AG04449 (cell line): Measurements from ENCODE around the gene IL17RA.

ENCODE experiments used
- CTCF ChIA-PET: fragments of 350-600 bp; formaldehyde crosslinking; extraction: SDS; loops from one replicate; lab custom pipeline; 2021; ENCODE audit warnings: antibody characterized with exemption; lab: Yijun Ruan, JAX
- POLR2A ChIA-PET: fragments of 400-600, 350-600 bp; formaldehyde crosslinking; extraction: SDS; loops from one replicate; lab custom pipeline; 2020; ENCODE audit warnings: antibody characterized with exemption, inconsistent platforms; lab: Yijun Ruan, JAX
- DNase-seq: peaks from one replicate; pipeline ENCODE4 v3.0.0-alpha.2; 2010; ENCODE audit warnings: low read depth, low spot score
- H3K4me3 ChIP-seq: 2 replicates; pipeline ENCODE4 v1.5.1; 2011; ENCODE audit warnings: low read depth, mild to moderate bottlenecking, control low read depth, low read length
- TF ChIP-seq, protein P1 (sequence below): IDR thresholded peaks from one replicate; pipeline ENCODE4 v1.5.1; 2011; ENCODE audit warnings: mild to moderate bottlenecking, moderate library complexity, low read length, control low read depth, inconsistent platforms; ENCODE audit not compliant: insufficient read depth; ENCODE audit errors: missing control alignments

IL17RA gene

DNA sequence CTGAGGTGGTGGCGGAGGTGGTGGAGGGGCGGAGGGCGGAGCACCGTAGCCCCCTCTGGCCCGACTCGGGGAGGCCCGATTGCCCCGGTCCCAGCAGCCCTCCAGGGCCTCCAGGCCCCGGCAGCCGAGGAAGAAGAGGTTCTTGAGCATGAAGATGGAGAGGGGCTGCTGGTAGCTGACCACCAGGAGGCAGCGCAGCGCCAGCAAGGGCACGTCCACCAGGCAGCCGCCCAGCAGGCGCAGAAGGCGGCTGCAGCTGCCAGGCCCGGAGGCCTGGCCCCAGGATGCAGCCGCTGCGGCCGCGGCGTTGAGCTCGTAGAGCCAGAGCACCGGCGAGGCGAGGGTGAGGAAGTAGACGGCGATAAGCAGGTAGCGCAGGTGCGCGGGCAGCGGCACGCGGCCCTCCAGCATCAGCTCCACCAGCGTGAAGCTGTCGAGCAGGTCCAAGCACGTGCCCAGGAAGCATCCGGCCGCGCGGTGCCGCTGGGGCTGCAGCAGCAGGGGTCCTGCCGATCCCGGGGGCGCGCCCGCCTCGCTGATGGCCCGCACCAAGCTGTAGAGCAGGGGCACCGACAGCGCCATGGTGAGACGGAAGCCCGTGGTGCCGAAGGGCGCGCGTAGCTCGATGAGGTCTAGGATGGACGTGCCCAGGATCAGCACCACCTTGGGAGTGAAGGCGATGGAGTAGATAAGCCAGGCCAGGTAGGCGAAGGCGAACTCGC lies 34.8 kb downstream of the IL17RA start:
- no peak for DNase-seq
- ChIA-PET CTCF (no interaction called here), POLR2A (no interaction called here)
- H3K4me3 ChIP-seq: no peak overlapping the region
- TF ChIP-seq, protein P1, sequence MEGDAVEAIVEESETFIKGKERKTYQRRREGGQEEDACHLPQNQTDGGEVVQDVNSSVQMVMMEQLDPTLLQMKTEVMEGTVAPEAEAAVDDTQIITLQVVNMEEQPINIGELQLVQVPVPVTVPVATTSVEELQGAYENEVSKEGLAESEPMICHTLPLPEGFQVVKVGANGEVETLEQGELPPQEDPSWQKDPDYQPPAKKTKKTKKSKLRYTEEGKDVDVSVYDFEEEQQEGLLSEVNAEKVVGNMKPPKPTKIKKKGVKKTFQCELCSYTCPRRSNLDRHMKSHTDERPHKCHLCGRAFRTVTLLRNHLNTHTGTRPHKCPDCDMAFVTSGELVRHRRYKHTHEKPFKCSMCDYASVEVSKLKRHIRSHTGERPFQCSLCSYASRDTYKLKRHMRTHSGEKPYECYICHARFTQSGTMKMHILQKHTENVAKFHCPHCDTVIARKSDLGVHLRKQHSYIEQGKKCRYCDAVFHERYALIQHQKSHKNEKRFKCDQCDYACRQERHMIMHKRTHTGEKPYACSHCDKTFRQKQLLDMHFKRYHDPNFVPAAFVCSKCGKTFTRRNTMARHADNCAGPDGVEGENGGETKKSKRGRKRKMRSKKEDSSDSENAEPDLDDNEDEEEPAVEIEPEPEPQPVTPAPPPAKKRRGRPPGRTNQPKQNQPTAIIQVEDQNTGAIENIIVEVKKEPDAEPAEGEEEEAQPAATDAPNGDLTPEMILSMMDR: no peak

DNA sequence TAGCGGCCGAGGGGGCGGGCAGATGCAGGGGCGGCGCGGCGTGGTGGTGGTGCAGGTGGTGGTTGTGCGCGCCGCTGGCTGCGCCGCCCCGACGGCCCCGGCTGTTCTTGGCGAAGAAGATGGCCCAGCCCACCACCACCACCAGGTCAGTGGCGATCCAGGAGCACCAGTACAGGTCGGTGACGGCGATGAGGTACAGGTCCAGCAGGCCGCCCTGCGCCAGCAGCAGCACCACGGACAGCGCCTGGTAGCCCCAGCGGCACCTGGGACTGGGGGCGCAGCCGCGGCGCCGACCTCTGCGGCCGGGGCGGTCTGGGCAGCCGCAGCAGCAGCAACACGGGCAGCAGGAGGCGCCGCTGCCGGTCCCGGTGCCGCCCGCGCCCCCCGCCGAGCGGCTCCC lies 35.5 kb downstream of the IL17RA start:
- no peak for DNase-seq
- TF ChIP-seq, protein P1: no peak
- POLR2A ChIA-PET: no interaction called here
- H3K4me3 ChIP-seq: no peak overlapping the region; the same call in none of the 2 replicates
- CTCF ChIA-PET: no interaction called here

DNA sequence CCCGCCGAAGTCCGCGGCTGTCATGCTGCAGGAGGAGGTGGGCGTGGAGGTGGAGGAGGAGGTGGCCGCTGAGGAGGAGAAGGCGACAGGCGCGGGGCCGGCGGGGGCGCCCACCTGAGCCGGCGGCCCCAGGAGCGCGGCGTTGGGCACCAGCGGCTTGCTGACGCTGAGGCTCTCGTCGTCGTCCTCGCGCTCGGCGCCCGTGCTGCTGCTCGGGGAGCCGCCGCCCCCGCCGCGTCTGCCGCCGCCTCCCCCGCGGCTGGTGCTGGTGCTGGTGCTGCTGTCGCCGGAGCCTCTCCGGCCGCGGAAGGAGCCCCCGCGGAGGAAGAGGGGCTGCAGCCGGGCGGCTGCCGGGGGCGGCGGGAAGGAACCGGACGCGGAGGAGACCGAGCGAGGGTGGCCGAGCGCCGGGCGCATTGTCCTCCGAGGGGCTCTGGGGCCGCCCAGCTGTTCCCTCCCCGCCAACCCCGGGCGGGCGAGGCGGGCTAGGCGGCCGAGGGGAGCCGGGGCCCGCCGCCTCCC lies 36.0 kb downstream of the IL17RA start:
- no peak for DNase-seq
- ChIA-PET CTCF (no interaction called here), POLR2A (no interaction called here)
- TF ChIP-seq, protein P1: no peak
- peak overlapping the region; percentile 36 for H3K4me3 ChIP-seq

DNA sequence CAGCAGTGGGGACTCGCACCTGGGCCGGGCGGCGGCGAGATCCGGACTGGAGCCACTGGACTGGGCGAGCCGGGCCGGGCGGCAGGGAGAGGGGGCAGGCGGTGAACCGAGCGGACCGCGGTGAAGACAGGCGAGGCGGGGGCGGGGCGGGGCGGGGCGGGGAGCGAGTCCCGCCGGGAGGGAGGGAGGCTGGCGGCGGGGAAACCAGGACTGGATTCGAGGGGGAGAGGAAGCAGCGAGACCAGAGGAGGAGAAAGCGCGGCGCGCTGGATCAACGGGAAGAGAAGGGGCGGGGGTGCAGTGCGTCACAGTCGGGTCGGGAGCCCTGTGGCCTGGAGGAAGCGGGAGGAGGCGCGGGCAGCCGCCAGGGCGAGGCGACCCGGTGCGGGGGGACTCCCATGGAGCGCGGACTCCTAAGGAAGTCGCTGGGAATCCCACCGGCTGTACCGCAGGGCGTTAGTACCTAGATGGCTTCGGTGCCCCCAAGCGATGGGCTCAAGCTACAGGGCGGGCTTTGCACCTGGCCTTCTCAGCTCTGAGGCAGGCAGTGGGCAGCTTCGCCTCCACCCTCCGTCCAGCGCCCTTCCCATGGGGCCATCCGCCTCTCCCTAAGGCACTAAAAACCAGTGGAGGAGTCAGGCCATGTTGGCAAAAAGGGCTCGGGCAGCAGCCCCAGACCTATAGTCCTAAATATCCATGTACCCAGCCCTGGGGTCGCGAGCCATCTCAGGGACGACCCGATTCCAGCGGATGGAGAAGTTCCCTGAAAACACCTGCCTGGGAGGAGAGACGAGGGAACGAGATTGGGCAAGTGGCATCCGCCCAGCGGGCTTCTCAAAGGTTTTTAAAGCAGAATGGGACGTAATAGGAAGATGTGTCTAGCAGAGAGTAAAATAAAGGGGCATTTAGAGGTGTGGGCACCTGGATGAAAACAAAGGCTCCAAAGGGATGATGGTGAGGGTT lies 36.7 kb downstream of the IL17RA start, which contains the start of gene TMEM121B:
Gene TMEM121B (minus strand): TSS at position 128 of the 963 bp plus-strand sequence. CDS start 233 bp downstream, outside the sequence.
- ChIA-PET CTCF (interaction anchor here (1.0 kb wide), 1 partner anchor 50 kb away, joined by 3 read pairs; no protein-coding TSS in a partner anchor), POLR2A (no interaction called here)
- TF ChIP-seq, protein P1: no peak
- no peak for DNase-seq
- peak within 1 kb of the TSS; percentile 36 for H3K4me3 ChIP-seq

DNA sequence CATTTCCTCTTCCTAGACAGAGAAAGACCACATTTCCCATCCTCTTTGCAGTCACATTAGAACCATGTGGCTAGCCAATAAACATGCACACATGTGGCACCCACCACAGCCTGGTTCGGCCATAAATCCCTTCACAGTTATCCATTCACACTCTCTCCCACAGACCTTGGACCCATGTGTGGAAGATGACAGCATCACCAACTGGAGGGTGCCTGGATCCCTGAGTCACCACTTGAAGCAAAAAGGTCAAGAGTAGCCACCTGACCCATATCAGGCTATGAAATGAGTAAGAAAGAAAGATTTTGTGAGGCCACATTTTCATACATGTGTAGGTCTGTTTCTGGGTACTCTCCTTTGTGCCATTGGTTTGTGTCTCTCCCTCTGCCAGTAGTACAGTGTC lies 45.4 kb downstream of the IL17RA start:
- TF ChIP-seq, protein P1: no peak
- no peak overlapping the region for H3K4me3 ChIP-seq
- DNase-seq: no peak
- CTCF ChIA-PET: no interaction called here
- POLR2A ChIA-PET: no interaction called here
